OCI-M2 (cell line): Measurements from ENCODE around the gene HERC2.
A peak's percentile ranks its signal among the peaks of the same experiment; 100 is the strongest.

Experiments used
- DNase-seq: peaks from one replicate; lab custom pipeline; 2025; ENCODE audit not compliant: unreplicated experiment; lab: John Stamatoyannopoulos, UW

The HERC2 gene

GRCh38 chr15:28101201-28101600, 220.8 kb downstream of the HERC2 start:
- DNase-seq: no peak

- no peak for DNase-seq
Observed at GRCh38 chr15:28100516-28101195, 221.3 kb downstream of the HERC2 start.

- no peak for DNase-seq
Observed at GRCh38 chr15:28099555-28100140, 222.3 kb downstream of the HERC2 start.

GRCh38 chr15:28098766-28099554, 223.0 kb downstream of the HERC2 start, which contains the start of gene OCA2:
Gene OCA2 (minus strand): TSS chr15:28099315. CDS start chr15:28081874, 17,441 bp downstream.
- peak; percentile 38 for DNase-seq

- DNase-seq: no peak
Observed at GRCh38 chr15:28098360-28098765, 223.6 kb downstream of the HERC2 start.

- DNase-seq: no peak
Observed at GRCh38 chr15:28097656-28098359, 224.2 kb downstream of the HERC2 start.

- DNase-seq: no peak
Observed at GRCh38 chr15:28096670-28097431, 225.1 kb downstream of the HERC2 start.

- no peak for DNase-seq
Observed at GRCh38 chr15:28096411-28096669, 225.6 kb downstream of the HERC2 start.

- no peak for DNase-seq
Observed at GRCh38 chr15:28094732-28095521, 227.1 kb downstream of the HERC2 start.

- no peak for DNase-seq
Observed at GRCh38 chr15:28093752-28094535, 228.0 kb downstream of the HERC2 start.

- DNase-seq: no peak
Observed at GRCh38 chr15:28091313-28091712, 230.7 kb downstream of the HERC2 start.

GRCh38 chr15:28086175-28086703, 235.7 kb downstream of the HERC2 start:
- DNase-seq: peak; percentile 5

GRCh38 chr15:28085489-28086174, 236.3 kb downstream of the HERC2 start:
- no peak for DNase-seq

GRCh38 chr15:28084547-28084946, 237.4 kb downstream of the HERC2 start:
- DNase-seq: no peak

- DNase-seq: no peak
Observed at GRCh38 chr15:28082891-28083684, 238.9 kb downstream of the HERC2 start.

- no peak for DNase-seq
Observed at GRCh38 chr15:28081594-28081993, 240.4 kb downstream of the HERC2 start.

- DNase-seq: no peak
Observed at GRCh38 chr15:28080386-28080785, 241.6 kb downstream of the HERC2 start.
